GM23338 (cell line): ENCODE results near the gene HAS3. TPM values are rescaled to one million over a fixed set of nuclear protein-coding genes. Genes with fewer than 3 reads are reported as not detected.
A peak's percentile ranks its signal among the peaks of the same experiment; 100 is the strongest.

Experiments
- ATAC-seq: fragments of 200-7000 bp; cut with Tn5 transposase; 3 replicates; pipeline ENCODE4 v1.9.1; 2020
- DNase-seq: peaks from one replicate; pipeline ENCODE4 v3.0.0-alpha.2; 2015; ENCODE audit warnings: low spot score
- H2AFZ ChIP-seq: fragments of 200-600 bp; sonication (generic); 2 replicates; pipeline ENCODE4 v1.8.0; 2016; ENCODE audit warnings: antibody characterized with exemption, mild to moderate bottlenecking, moderate library complexity
- H3F3A ChIP-seq: fragments of 200-600 bp; sonication (generic); replicated peaks from 2 replicates; pipeline ENCODE4 v1.8.0; 2017; ENCODE audit warnings: antibody characterized with exemption, mixed run types, low read depth
- H3K27ac ChIP-seq: fragments of 200-600 bp; sonication (generic); 2 replicates; pipeline ENCODE4 v1.6.1; 2016; ENCODE audit warnings: low read depth
- H3K27me3 ChIP-seq: fragments of 200-600 bp; sonication (generic); 2 replicates; pipeline ENCODE4 v1.8.0; 2016; ENCODE audit warnings: mild to moderate bottlenecking, mixed run types, moderate library complexity; ENCODE audit not compliant: insufficient read depth
- H3K36me3 ChIP-seq: fragments of 200-600 bp; sonication (generic); 2 replicates; pipeline ENCODE4 v1.8.0; 2016; ENCODE audit warnings: mild to moderate bottlenecking; ENCODE audit not compliant: insufficient read depth
- H3K4me1 ChIP-seq: fragments of 200-600 bp; sonication (generic); 2 replicates; pipeline ENCODE4 v1.8.0; 2016; ENCODE audit warnings: mild to moderate bottlenecking, moderate library complexity; ENCODE audit not compliant: insufficient read depth
- H3K4me2 ChIP-seq: fragments of 200-600 bp; sonication (generic); 2 replicates; pipeline ENCODE4 v1.7.1; 2017; ENCODE audit warnings: mixed run types
- H3K4me3 ChIP-seq: fragments of 200-600 bp; sonication (generic); 2 replicates; pipeline ENCODE4 v1.6.1; 2016; ENCODE audit warnings: mixed run types
- H3K79me2 ChIP-seq: fragments of 200-600 bp; sonication (generic); replicated peaks from 2 replicates; pipeline ENCODE4 v1.8.0; 2017; ENCODE audit warnings: mild to moderate bottlenecking; ENCODE audit not compliant: insufficient read depth
- H3K9me2 ChIP-seq: fragments of 200-600 bp; sonication (generic); 2 replicates; pipeline ENCODE4 v1.8.0; 2017; ENCODE audit not compliant: insufficient read depth
- H4K20me1 ChIP-seq: fragments of 200-600 bp; sonication (generic); replicated peaks from 2 replicates; pipeline ENCODE4 v1.8.0; 2017; ENCODE audit warnings: mild to moderate bottlenecking; ENCODE audit not compliant: insufficient read depth
- H3K27ac Mint-ChIP-seq: 2 replicates; pipeline ENCODE4 v1.8.0; 2020; ENCODE audit warnings: inconsistent platforms, mild to moderate bottlenecking, moderate library complexity, mixed read lengths
- H3K27me3 Mint-ChIP-seq: 3 replicates; pipeline ENCODE4 v1.8.0; 2022; ENCODE audit warnings: low read depth, mild to moderate bottlenecking, moderate library complexity, mixed read lengths, inconsistent platforms; ENCODE audit not compliant: insufficient read depth, poor library complexity
- H3K36me3 Mint-ChIP-seq: 3 replicates; pipeline ENCODE4 v1.8.0; 2021; ENCODE audit warnings: low read depth, mild to moderate bottlenecking, inconsistent platforms, moderate library complexity, mixed read lengths
- H3K4me1 Mint-ChIP-seq: 3 replicates; pipeline ENCODE4 v1.8.0; 2020; ENCODE audit warnings: mild to moderate bottlenecking, inconsistent platforms, mixed read lengths
- H3K4me3 Mint-ChIP-seq: 3 replicates; pipeline ENCODE4 v1.8.0; 2021; ENCODE audit warnings: moderate library complexity, mild to moderate bottlenecking, inconsistent platforms, mixed read lengths
- H3K9me3 Mint-ChIP-seq: 3 replicates; pipeline ENCODE4 v1.8.0; 2020; ENCODE audit warnings: moderate library complexity, mild to moderate bottlenecking, inconsistent platforms, mixed read lengths
- POLR2AphosphoS5 ChIP-seq: IDR thresholded peaks from 2 replicates; pipeline ENCODE4 v1.6.1; 2016; ENCODE audit warnings: antibody characterized with exemption, low read depth
- STAT1 ChIP-seq: IDR thresholded peaks from one replicate; pipeline ENCODE4 v1.6.1; 2016; ENCODE audit warnings: antibody characterized with exemption; ENCODE audit not compliant: unreplicated experiment
- ZNF331 ChIP-seq: fragments of 250-450 bp; sonication (Bioruptor Pico); IDR thresholded peaks from 2 replicates; pipeline ENCODE4 v1.5.0; 2020; ENCODE audit warnings: low read depth, mild to moderate bottlenecking, moderate library complexity
- polyA plus RNA-seq: library from polyadenylated mRNA; unstranded; fragments of >200 nt; fragmentation: Nextera tagmentation; extraction: Ambion mirVana; gene quantifications from 2 replicates; pipeline ENCODE4 v1.2.1, GENCODE V29; 2016
- total RNA-seq: library from RNA; depleted of rRNA; stranded (reverse); fragments of >200 nt; shearing (Covaris generic); gene quantifications from 2 replicates; pipeline ENCODE4 v1.2.3, GENCODE V29; 2014
- TF ChIP-seq, protein P1 (sequence below): fragments of 250-450 bp; sonication (Bioruptor Pico); IDR thresholded peaks from 2 replicates; pipeline ENCODE4 v1.5.0; 2020; ENCODE audit warnings: mild to moderate bottlenecking, moderate library complexity

Gene HAS3
- total and polyA plus RNA-seq, 2 experiments from 2014 or later: 7.3 to 54.9 TPM

DNA sequence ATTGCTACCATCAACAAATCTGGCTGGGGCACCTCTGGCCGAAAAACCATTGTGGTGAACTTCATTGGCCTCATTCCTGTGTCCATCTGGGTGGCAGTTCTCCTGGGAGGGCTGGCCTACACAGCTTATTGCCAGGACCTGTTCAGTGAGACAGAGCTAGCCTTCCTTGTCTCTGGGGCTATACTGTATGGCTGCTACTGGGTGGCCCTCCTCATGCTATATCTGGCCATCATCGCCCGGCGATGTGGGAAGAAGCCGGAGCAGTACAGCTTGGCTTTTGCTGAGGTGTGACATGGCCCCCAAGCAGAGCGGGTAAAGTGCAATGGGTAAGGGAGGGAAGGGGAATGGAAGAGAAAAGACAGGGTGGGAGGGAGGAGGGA is 9.5 kb downstream of the HAS3 start:
- Histone ChIP-seq H2AFZ (no peak overlapping the region), H3K4me2 (no peak overlapping the region), H3K4me3 (no peak overlapping the region), H3K36me3 (peaks cover 64% of the 10 kb centered on the region), H3K4me1 (peaks cover 9% of the 10 kb centered on the region; the same call in 1 of the 2 replicates), H3K27ac (no peak overlapping the region), H3F3A (peaks cover 61% of the 10 kb centered on the region), H3K9me2 (no peaks in the 10 kb centered on the region), H3K79me2 (peaks cover 16% of the 10 kb centered on the region), H4K20me1 (peaks cover 17% of the 10 kb centered on the region), H3K27me3 (no peaks in the 10 kb centered on the region)
- H3K36me3 Mint-ChIP-seq: peaks cover 97% of the 10 kb centered on the region
- ATAC-seq (no peak), DNase-seq (no peak)
- peaks cover 3% of the 10 kb centered on the region; the same call in 1 of the 3 replicates for H3K9me3 Mint-ChIP-seq
- H3K27me3 Mint-ChIP-seq: peaks cover 13% of the 10 kb centered on the region
- H3K4me3 Mint-ChIP-seq: no peak overlapping the region
- peaks cover 23% of the 10 kb centered on the region for H3K4me1 Mint-ChIP-seq
- no peak for TF ChIP-seq STAT1
- TF ChIP-seq, protein P1, sequence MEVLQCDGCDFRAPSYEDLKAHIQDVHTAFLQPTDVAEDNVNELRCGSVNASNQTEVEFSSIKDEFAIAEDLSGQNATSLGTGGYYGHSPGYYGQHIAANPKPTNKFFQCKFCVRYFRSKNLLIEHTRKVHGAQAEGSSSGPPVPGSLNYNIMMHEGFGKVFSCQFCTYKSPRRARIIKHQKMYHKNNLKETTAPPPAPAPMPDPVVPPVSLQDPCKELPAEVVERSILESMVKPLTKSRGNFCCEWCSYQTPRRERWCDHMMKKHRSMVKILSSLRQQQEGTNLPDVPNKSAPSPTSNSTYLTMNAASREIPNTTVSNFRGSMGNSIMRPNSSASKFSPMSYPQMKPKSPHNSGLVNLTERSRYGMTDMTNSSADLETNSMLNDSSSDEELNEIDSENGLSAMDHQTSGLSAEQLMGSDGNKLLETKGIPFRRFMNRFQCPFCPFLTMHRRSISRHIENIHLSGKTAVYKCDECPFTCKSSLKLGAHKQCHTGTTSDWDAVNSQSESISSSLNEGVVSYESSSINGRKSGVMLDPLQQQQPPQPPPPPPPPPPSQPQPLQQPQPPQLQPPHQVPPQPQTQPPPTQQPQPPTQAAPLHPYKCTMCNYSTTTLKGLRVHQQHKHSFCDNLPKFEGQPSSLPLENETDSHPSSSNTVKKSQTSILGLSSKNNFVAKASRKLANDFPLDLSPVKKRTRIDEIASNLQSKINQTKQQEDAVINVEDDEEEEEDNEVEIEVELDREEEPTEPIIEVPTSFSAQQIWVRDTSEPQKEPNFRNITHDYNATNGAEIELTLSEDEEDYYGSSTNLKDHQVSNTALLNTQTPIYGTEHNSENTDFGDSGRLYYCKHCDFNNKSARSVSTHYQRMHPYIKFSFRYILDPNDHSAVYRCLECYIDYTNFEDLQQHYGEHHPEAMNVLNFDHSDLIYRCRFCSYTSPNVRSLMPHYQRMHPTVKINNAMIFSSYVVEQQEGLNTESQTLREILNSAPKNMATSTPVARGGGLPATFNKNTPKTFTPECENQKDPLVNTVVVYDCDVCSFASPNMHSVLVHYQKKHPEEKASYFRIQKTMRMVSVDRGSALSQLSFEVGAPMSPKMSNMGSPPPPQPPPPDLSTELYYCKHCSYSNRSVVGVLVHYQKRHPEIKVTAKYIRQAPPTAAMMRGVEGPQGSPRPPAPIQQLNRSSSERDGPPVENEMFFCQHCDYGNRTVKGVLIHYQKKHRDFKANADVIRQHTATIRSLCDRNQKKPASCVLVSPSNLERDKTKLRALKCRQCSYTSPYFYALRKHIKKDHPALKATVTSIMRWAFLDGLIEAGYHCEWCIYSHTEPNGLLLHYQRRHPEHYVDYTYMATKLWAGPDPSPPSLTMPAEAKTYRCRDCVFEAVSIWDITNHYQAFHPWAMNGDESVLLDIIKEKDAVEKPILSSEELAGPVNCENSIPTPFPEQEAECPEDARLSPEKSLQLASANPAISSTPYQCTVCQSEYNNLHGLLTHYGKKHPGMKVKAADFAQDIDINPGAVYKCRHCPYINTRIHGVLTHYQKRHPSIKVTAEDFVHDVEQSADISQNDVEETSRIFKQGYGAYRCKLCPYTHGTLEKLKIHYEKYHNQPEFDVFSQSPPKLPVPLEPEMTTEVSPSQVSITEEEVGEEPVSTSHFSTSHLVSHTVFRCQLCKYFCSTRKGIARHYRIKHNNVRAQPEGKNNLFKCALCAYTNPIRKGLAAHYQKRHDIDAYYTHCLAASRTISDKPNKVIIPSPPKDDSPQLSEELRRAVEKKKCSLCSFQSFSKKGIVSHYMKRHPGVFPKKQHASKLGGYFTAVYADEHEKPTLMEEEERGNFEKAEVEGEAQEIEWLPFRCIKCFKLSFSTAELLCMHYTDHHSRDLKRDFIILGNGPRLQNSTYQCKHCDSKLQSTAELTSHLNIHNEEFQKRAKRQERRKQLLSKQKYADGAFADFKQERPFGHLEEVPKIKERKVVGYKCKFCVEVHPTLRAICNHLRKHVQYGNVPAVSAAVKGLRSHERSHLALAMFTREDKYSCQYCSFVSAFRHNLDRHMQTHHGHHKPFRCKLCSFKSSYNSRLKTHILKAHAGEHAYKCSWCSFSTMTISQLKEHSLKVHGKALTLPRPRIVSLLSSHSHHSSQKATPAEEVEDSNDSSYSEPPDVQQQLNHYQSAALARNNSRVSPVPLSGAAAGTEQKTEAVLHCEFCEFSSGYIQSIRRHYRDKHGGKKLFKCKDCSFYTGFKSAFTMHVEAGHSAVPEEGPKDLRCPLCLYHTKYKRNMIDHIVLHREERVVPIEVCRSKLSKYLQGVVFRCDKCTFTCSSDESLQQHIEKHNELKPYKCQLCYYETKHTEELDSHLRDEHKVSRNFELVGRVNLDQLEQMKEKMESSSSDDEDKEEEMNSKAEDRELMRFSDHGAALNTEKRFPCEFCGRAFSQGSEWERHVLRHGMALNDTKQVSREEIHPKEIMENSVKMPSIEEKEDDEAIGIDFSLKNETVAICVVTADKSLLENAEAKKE (CRISPR knock-in tag): no peak
- no peak overlapping the region for H3K27ac Mint-ChIP-seq

DNA sequence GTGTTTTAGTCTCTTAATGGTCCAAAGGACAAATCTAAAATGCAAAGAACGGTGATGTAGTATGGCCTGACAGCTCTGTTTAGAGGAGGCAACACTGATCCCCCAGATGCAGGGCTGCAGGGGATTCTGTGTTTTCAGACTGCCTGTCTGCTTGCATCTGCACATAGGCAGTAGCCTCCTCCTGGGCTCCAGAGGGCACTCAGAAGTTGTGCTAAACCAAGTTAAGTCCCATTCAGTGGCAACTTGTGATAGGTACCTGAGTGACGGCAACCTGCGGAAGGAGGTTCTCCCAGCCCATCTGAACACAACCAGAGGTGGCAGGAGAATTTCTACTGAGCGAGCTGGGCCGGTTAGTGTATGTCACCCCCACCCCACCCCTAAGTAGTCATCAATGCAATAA is 9.9 kb downstream of the HAS3 start:
- Mint-ChIP-seq H3K4me1 (peaks cover 23% of the 10 kb centered on the region), H3K27me3 (peaks cover 15% of the 10 kb centered on the region), H3K27ac (no peak overlapping the region), H3K36me3 (peaks cover 98% of the 10 kb centered on the region), H3K4me3 (no peak overlapping the region), H3K9me3 (peaks cover 3% of the 10 kb centered on the region; the same call in 1 of the 3 replicates)
- peak overlapping the region; percentile 74; the same call in 1 of the 2 replicates for H3K27ac ChIP-seq
- no peak overlapping the region for H3K4me2 ChIP-seq
- ATAC-seq: no peak
- H3K36me3 ChIP-seq: peaks cover 63% of the 10 kb centered on the region
- H4K20me1 ChIP-seq: peaks cover 17% of the 10 kb centered on the region
- H3K9me2 ChIP-seq: no peaks in the 10 kb centered on the region
- peaks cover 9% of the 10 kb centered on the region; the same call in 1 of the 2 replicates for H3K4me1 ChIP-seq
- no peak overlapping the region for H2AFZ ChIP-seq
- H3K79me2 ChIP-seq: peaks cover 13% of the 10 kb centered on the region
- DNase-seq: no peak
- H3K27me3 ChIP-seq: no peaks in the 10 kb centered on the region
- peaks cover 61% of the 10 kb centered on the region for H3F3A ChIP-seq
- TF ChIP-seq POLR2AphosphoS5 (0 out of 2 replicates have a peak, but pooled peaks have one; percentile 14), ZNF331 (no peak)
- H3K4me3 ChIP-seq: no peak overlapping the region
